K562 (cell line): ENCODE results near the gene ANKS4B. TPM values are rescaled to one million over a fixed set of nuclear protein-coding genes. Genes with fewer than 3 reads are reported as not detected.
A peak's percentile ranks its signal among the peaks of the same experiment; 100 is the strongest.

Source experiments
- FOSL1 ChIP-seq: fragments of 200-800 bp; sonication (Bioruptor generic); conservative IDR thresholded peaks from 2 replicates; pipeline ENCODE4 v1.6.1; 2016; ENCODE audit warnings: missing genetic modification characterization, missing compliant biosample characterization
- HMGN3 ChIP-seq: IDR thresholded peaks from 2 replicates; pipeline ENCODE4 v1.6.1; 2011; ENCODE audit warnings: borderline replicate concordance, low read depth, mild to moderate bottlenecking, mixed read lengths, low read length; ENCODE audit not compliant: insufficient read length; ENCODE audit errors: extremely low read depth
- MECOM ChIP-seq: fragments of 250-450 bp; sonication (Bioruptor Pico); IDR thresholded peaks from 2 replicates; pipeline ENCODE4 v1.8.0; 2022; ENCODE audit warnings: inconsistent platforms
- NFYB ChIP-seq: IDR thresholded peaks from 2 replicates; pipeline ENCODE4 v1.6.1; 2011; ENCODE audit warnings: mild to moderate bottlenecking, moderate library complexity; ENCODE audit not compliant: insufficient read length; ENCODE audit errors: extremely low read depth
- TCF3 ChIP-seq: sonication (generic); formaldehyde crosslinking; IDR thresholded peaks from 2 replicates; pipeline ENCODE4 v1.4.0; 2020; ENCODE audit warnings: mild to moderate bottlenecking, missing genetic modification reagents
- TFAP4 ChIP-seq: sonication (generic); formaldehyde crosslinking; IDR thresholded peaks from 2 replicates; pipeline ENCODE4 v1.8.0; 2022; ENCODE audit warnings: missing genetic modification reagents, mild to moderate bottlenecking, moderate library complexity, borderline replicate concordance
- ZNF655 ChIP-seq: fragments of 250-450 bp; sonication (Bioruptor Pico); IDR thresholded peaks from 2 replicates; pipeline ENCODE4 v1.5.0; 2021
- polyA plus RNA-seq, 8 experiments: library from polyadenylated mRNA; depleted of rRNA in 4 of 8; stranded (reverse) in 5 of 8; unstranded in 3 of 8; fragments of >200 nt; fragmentation: Nextera tagmentation in 2 of 8; fragmentation: Illumina TruSeq in 1 of 8; extraction: Ambion mirVana in 2 of 8; extraction: Trizol in 1 of 8; gene quantifications; 2 replicates each; pipeline versions ENCODE4 v1.2.1 to v1.2.3, GENCODE V29; 2011 to 2014; ENCODE audit warnings: inconsistent platforms in 1 of 8, missing spikeins in 1 of 8
- total RNA-seq, 7 experiments: library from RNA; depleted of rRNA in 6 of 7; stranded (reverse); fragments of >200 nt in 6 of 7; fragmentation: Illumina TruSeq in 2 of 7; extraction: Trizol in 2 of 7; gene quantifications; 2 replicates each; pipeline versions ENCODE4 v1.2.1 to v1.2.3, GENCODE V29; 2011 to 2021; ENCODE audit warnings: low replicate concordance in 1 of 7

ANKS4B gene
- total and polyA plus RNA-seq, 9 of the 15 experiments (the other 6 are each of a cell fraction or from before 2014, with no cell fraction given): not detected

- TF ChIP-seq NFYB: peak; percentile 53
- TF ChIP-seq ZNF655 (CRISPR knock-in tag): no peak
- peak; percentile 96 for TF ChIP-seq FOSL1 (tag)
- TF ChIP-seq TCF3: peak; percentile 98
- peak; percentile 46; the same call in 1 of the 2 replicates for TF ChIP-seq TFAP4
- TF ChIP-seq HMGN3: peak; percentile 49
- TF ChIP-seq MECOM (CRISPR knock-in tag): 0 out of 2 replicates have a peak, but pooled peaks have one; percentile 8
- TF ChIP-seq, all 486 proteins: peak for 128
These were observed 27.6 kb downstream of the ANKS4B start (continued) for GRCh38 chr16:21260870-21261791.
